SU-DHL-6 (cell line): ENCODE measurements around the gene ZNF860.

Source experiments
- CTCF ChIP-seq: fragments of 200-600 bp; sonication (generic); IDR thresholded peaks from one replicate; pipeline ENCODE4 v1.5.1; 2017; ENCODE audit warnings: antibody characterized with exemption, mild to moderate bottlenecking, low read length, moderate library complexity; ENCODE audit not compliant: insufficient read depth, poor library complexity, severe bottlenecking
- EZH2phosphoT487 ChIP-seq: fragments of 200-600 bp; sonication (generic), shearing (Covaris generic); conservative IDR thresholded peaks from 2 replicates; pipeline ENCODE4 v1.6.1; 2018; ENCODE audit warnings: mild to moderate bottlenecking, antibody characterized with exemption, low read length, moderate library complexity, mixed read lengths

DNA sequence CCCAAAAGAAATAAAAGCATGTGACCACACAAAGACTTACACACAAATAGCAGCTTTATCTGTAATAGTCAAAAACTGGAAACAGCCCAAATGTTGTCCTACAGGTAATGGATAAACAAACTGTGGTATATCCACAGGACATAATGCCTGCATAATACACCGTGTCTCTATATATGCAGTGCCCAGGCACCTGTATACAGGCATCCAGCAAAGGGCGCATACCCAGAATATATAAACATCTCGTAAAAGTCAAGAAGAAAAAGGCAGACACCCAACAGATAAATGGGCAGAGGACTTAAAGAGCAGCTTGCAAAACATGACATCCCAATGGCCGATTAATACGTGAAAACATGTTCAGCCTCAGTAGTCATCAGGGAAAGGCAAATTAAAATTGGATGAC, 7.7 kb upstream of the ZNF860 start:
- TF ChIP-seq CTCF: no peak
- TF ChIP-seq EZH2phosphoT487: no peak
